Sigmoid colon (tissue), 4 donors: ENCODE results near the gene SCUBE1.

ENCODE experiments used
- EP300 ChIP-seq, 4 donors: sonication (generic); formaldehyde crosslinking; IDR thresholded peaks; one replicate each; pipeline ENCODE4 v1.6.1; 2017; ENCODE audit warnings: antibody characterized with exemption in 4 of 4
- POLR2A ChIP-seq, 2 donors: fragments of 450-650 bp; IDR thresholded peaks; one replicate each; pipeline ENCODE4 v1.6.1; 2016; ENCODE audit warnings: antibody characterized with exemption in 2 of 2, mild to moderate bottlenecking in 2 of 2, moderate library complexity in 2 of 2
- POLR2AphosphoS5 ChIP-seq, 4 donors: sonication (generic); formaldehyde crosslinking; IDR thresholded peaks; one replicate each; pipeline ENCODE4 v1.6.1; 2017; ENCODE audit warnings: antibody characterized with exemption in 4 of 4
- TF ChIP-seq, protein P1 (sequence below), 4 experiments: fragments of 450-650 bp in 3 of 4; fragments of 200-600 bp in 1 of 4; IDR thresholded peaks; one replicate each; pipeline ENCODE4 v1.5.1; 2016 to 2019; ENCODE audit warnings: antibody characterized with exemption in 4 of 4, mild to moderate bottlenecking in 3 of 4, moderate library complexity in 2 of 4

DNA sequence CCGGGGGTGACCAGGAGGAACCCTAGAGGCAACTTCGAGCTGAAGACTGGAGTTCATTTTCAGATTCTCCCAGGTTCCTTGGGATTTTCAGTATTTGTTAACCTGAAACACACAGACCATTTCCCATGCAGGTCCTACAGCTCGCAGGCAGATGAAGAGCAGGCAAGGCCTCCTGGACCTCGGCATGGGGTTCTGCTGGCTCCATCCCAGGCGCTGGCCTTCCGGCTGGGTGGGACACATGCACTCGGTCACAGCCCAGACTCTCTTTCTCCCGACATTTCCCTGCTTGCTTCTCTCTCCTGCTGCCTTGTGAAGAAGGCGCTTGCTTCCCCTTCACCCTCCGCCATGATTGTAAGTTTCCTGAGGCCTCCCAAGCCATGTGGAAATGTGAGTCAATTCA is 140.8 kb downstream of the SCUBE1 start:
- TF ChIP-seq, protein P1, sequence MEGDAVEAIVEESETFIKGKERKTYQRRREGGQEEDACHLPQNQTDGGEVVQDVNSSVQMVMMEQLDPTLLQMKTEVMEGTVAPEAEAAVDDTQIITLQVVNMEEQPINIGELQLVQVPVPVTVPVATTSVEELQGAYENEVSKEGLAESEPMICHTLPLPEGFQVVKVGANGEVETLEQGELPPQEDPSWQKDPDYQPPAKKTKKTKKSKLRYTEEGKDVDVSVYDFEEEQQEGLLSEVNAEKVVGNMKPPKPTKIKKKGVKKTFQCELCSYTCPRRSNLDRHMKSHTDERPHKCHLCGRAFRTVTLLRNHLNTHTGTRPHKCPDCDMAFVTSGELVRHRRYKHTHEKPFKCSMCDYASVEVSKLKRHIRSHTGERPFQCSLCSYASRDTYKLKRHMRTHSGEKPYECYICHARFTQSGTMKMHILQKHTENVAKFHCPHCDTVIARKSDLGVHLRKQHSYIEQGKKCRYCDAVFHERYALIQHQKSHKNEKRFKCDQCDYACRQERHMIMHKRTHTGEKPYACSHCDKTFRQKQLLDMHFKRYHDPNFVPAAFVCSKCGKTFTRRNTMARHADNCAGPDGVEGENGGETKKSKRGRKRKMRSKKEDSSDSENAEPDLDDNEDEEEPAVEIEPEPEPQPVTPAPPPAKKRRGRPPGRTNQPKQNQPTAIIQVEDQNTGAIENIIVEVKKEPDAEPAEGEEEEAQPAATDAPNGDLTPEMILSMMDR (IDR thresholded peaks at IDR 0.05) = no peak
- TF ChIP-seq POLR2AphosphoS5 (IDR thresholded peaks at IDR 0.05) = no peak
- no peak for TF ChIP-seq POLR2A (IDR thresholded peaks at IDR 0.05)
- TF ChIP-seq EP300 (IDR thresholded peaks at IDR 0.05) = no peak
